Endothelial cell of umbilical vein (primary cell): ENCODE results near the gene SRGAP3. TPM values are rescaled to one million over a fixed set of nuclear protein-coding genes. Genes with fewer than 3 reads are reported as not detected.

Experiments
- BruUV-seq: library from RNA; stranded (reverse); fragments of 400-500 nt; replicated peaks from 2 replicates; lab custom pipeline; 2021; lab: Mats Ljungman, UMichigan
- CTCF ChIA-PET: fragments of 300-600, 350-600 bp; sonication (Branson Sonifier 250); formaldehyde crosslinking; loops from one replicate; lab custom pipeline; 2021; ENCODE audit warnings: antibody characterized with exemption, inconsistent platforms; lab: Charles Lee
- POLR2A ChIA-PET: fragments of 300-600, 350-600 bp; sonication (Branson Sonifier 250); formaldehyde crosslinking; loops from one replicate; lab custom pipeline; 2021; ENCODE audit warnings: antibody characterized with exemption, inconsistent platforms; lab: Charles Lee
- DNase-seq: peaks from one replicate; pipeline ENCODE4 v3.0.0-alpha.2; 2011; ENCODE audit warnings: low read depth, low spot score
- FAIRE-seq: peaks from 2 replicates; lab custom pipeline; 2011; peaks lifted over from hg19 to GRCh38; lab: Jason Lieb, UNC
- H2AFZ ChIP-seq: 2 replicates; pipeline ENCODE4 v1.6.0; 2012; ENCODE audit warnings: low read depth, low read length, control low read depth, inconsistent platforms
- H3K27ac ChIP-seq: 2 replicates; pipeline ENCODE4 v1.5.1; 2011; ENCODE audit warnings: low read depth, mild to moderate bottlenecking, control low read depth, low read length, moderate library complexity; ENCODE audit not compliant: insufficient read depth
- H3K27me3 ChIP-seq, 2 experiments: 2 replicates each; pipeline versions ENCODE4 v1.6.0 to v1.6.1; 2011; ENCODE audit warnings: low read length in 2 of 2, mixed read lengths in 1 of 2; ENCODE audit not compliant: control insufficient read depth in 2 of 2, insufficient read depth in 2 of 2
- H3K36me3 ChIP-seq, 2 experiments: 2 replicates in 1 of 2; 3 replicates in 1 of 2; pipeline ENCODE4 v1.5.1; 2011; ENCODE audit warnings: low read length in 2 of 2, mild to moderate bottlenecking in 1 of 2, moderate library complexity in 1 of 2; ENCODE audit not compliant: control insufficient read depth in 2 of 2, insufficient read depth in 2 of 2; ENCODE audit errors: extremely low read depth in 1 of 2
- H3K4me1 ChIP-seq: 3 replicates; pipeline ENCODE4 v1.5.1; 2011; ENCODE audit warnings: mild to moderate bottlenecking, low read length; ENCODE audit not compliant: control insufficient read depth, insufficient read depth; ENCODE audit errors: extremely low read depth
- H3K4me2 ChIP-seq: 2 replicates; pipeline ENCODE4 v1.6.1; 2011; ENCODE audit warnings: low read length, control low read depth, mixed read lengths; ENCODE audit not compliant: insufficient read depth
- H3K4me3 ChIP-seq, 3 experiments: fragments of 200-600 bp in 1 of 3; sonication (generic), shearing (Covaris generic) in 1 of 3; replicated peaks in 1 of 3; 2 replicates each; pipeline ENCODE4 v1.5.1; 2011 to 2016; ENCODE audit warnings: control low read depth in 3 of 3, low read length in 3 of 3, mild to moderate bottlenecking in 2 of 3, inconsistent platforms in 1 of 3, low read depth in 1 of 3, moderate library complexity in 1 of 3; ENCODE audit not compliant: insufficient read depth in 1 of 3
- H3K79me2 ChIP-seq: 2 replicates; pipeline ENCODE4 v1.6.0; 2012; ENCODE audit warnings: low read length, inconsistent platforms; ENCODE audit not compliant: control insufficient read depth, insufficient read depth
- H3K9ac ChIP-seq: replicated peaks from 2 replicates; pipeline ENCODE3; 2011; ENCODE audit warnings: low read length, control low read depth; ENCODE audit not compliant: insufficient read depth; ENCODE audit errors: extremely low read depth
- H3K9me1 ChIP-seq: replicated peaks from 3 replicates; pipeline ENCODE4 v1.6.0; 2011; ENCODE audit warnings: mild to moderate bottlenecking, low read length; ENCODE audit not compliant: control insufficient read depth, insufficient read depth; ENCODE audit errors: extremely low read depth
- H3K9me3 ChIP-seq: replicated peaks from 2 replicates; pipeline ENCODE4 v1.5.1; 2012; ENCODE audit warnings: low read length, inconsistent platforms; ENCODE audit not compliant: control insufficient read depth, insufficient read depth
- H4K20me1 ChIP-seq: replicated peaks from 2 replicates; pipeline ENCODE3; 2011; ENCODE audit warnings: mild to moderate bottlenecking, low read length; ENCODE audit not compliant: control insufficient read depth, insufficient read depth; ENCODE audit errors: extremely low read depth
- CTCF ChIP-seq, 2 donors: IDR thresholded peaks; 1 replicate in 1 of 2; 2 replicates in 1 of 2; pipeline ENCODE4 v1.5.1; 2011; ENCODE audit warnings: low read length in 2 of 2, mild to moderate bottlenecking in 2 of 2, moderate library complexity in 2 of 2, control low read depth in 1 of 2, inconsistent platforms in 1 of 2, low read depth in 1 of 2; ENCODE audit not compliant: insufficient read depth in 1 of 2; ENCODE audit errors: extremely low read depth in 1 of 2
- EZH2 ChIP-seq: IDR thresholded peaks from 2 replicates; pipeline ENCODE4 v1.6.1; 2012; ENCODE audit warnings: borderline replicate concordance, low read depth, mild to moderate bottlenecking, moderate library complexity, low read length, inconsistent platforms; ENCODE audit not compliant: severe bottlenecking
- FOS ChIP-seq: IDR thresholded peaks from 2 replicates; pipeline ENCODE4 v1.6.1; 2011; ENCODE audit warnings: mild to moderate bottlenecking, low read length, moderate library complexity, borderline replicate concordance; ENCODE audit not compliant: insufficient read depth
- GATA2 ChIP-seq: IDR thresholded peaks from 2 replicates; pipeline ENCODE4 v1.7.0; 2011; ENCODE audit warnings: low read depth, mild to moderate bottlenecking, moderate library complexity, mixed read lengths, low read length; ENCODE audit not compliant: insufficient read length, insufficient read depth
- JUN ChIP-seq: IDR thresholded peaks from 2 replicates; pipeline ENCODE4 v1.6.1; 2011; ENCODE audit warnings: borderline replicate concordance, low read depth; ENCODE audit not compliant: insufficient read length, insufficient read depth
- MAX ChIP-seq: IDR thresholded peaks from 2 replicates; pipeline ENCODE4 v1.6.1; 2011; ENCODE audit not compliant: insufficient read depth, insufficient read length
- MYC ChIP-seq: IDR thresholded peaks from one replicate; pipeline ENCODE4 v1.6.1; 2011; ENCODE audit warnings: mild to moderate bottlenecking, low read depth, low read length
- POLR2A ChIP-seq: IDR thresholded peaks from 2 replicates; pipeline ENCODE4 v1.6.1; 2012; ENCODE audit warnings: low read depth, mild to moderate bottlenecking, control low read depth, low read length
- POLR2AphosphoS5 ChIP-seq: IDR thresholded peaks from 2 replicates; pipeline ENCODE4 v1.6.1; 2012; ENCODE audit warnings: low read depth, mild to moderate bottlenecking, control low read depth, low read length, moderate library complexity; ENCODE audit not compliant: insufficient read depth
- dilution Hi-C: fragments of 300-500 bp; cut with MboI; formaldehyde crosslinking; loops from one replicate; pipeline ENCODE4 v1.15.0; 2019; ENCODE audit warnings: low sequenced_read_pairs; ENCODE audit not compliant: extremely low pct_ligation_motif_present
- intact Hi-C: fragments of 100-400 bp; cut with micrococcal nuclease; formaldehyde crosslinking; loops from one replicate; pipeline ENCODE4 v1.10.0; 2022
- polyA plus RNA-seq, 4 experiments: library from polyadenylated mRNA; depleted of rRNA in 3 of 4; stranded (reverse) in 3 of 4; unstranded in 1 of 4; fragments of >200 nt; gene quantifications; 2 replicates each; pipeline versions ENCODE4 v1.2.1 to v1.2.3, GENCODE V29; 2011 to 2012; ENCODE audit warnings: missing spikeins in 1 of 4
- total RNA-seq: library from RNA; stranded (reverse); gene quantifications from 2 replicates; pipeline ENCODE4 v1.2.3, GENCODE V29; 2021

SRGAP3 gene
- total and polyA plus RNA-seq, 2 donors (not counting 3 experiments of a cell fraction or from before 2014, with no cell fraction given) = 0.06 TPM; not detected in 1

GRCh38 chr3:9241956-9242355, 7.5 kb downstream of the SRGAP3 start:
- TF ChIP-seq EZH2 = no peak
- no peak for TF ChIP-seq POLR2AphosphoS5
- TF ChIP-seq JUN = no peak
- no peak for TF ChIP-seq CTCF (IDR thresholded peaks at IDR 0.05; ENCODE audit: extremely low read depth in 1 of 2, insufficient read depth in 1 of 2, low read depth in 1 of 2, low read length in 2 of 2)
- no peak for TF ChIP-seq POLR2A
- TF ChIP-seq MAX = no peak
- TF ChIP-seq MYC = no peak
- TF ChIP-seq GATA2 = no peak
- no peak for TF ChIP-seq FOS
- H3K27ac ChIP-seq = no peak overlapping the region
- H3K9me3 ChIP-seq = no peaks in the 10 kb centered on the region
- H3K9ac ChIP-seq = no peak overlapping the region
- no peaks in the 10 kb centered on the region for H3K4me1 ChIP-seq
- no peak overlapping the region for H3K4me2 ChIP-seq
- dilution Hi-C loops = no loop called here
- no peak for DNase-seq
- no peak overlapping the region for H2AFZ ChIP-seq
- CTCF ChIA-PET = interaction anchor here (0.8 kb wide), 1 partner anchor 57 kb away, joined by 3 read pairs; no protein-coding TSS in a partner anchor
- intact Hi-C loops = no loop called here
- no peaks in the 10 kb centered on the region for H3K27me3 ChIP-seq
- no peak for FAIRE-seq
- no peaks in the 10 kb centered on the region for H3K36me3 ChIP-seq
- POLR2A ChIA-PET = no interaction called here
- no peaks in the 10 kb centered on the region for H4K20me1 ChIP-seq
- H3K9me1 ChIP-seq = no peaks in the 10 kb centered on the region
- BruUV-seq = no TSS peak
- no peaks in the 10 kb centered on the region for H3K79me2 ChIP-seq
- H3K4me3 ChIP-seq = no peak overlapping the region
